Ishikawa (cell line): ENCODE measurements around the gene JMJD7.

Experiments
- CEBPB ChIP-seq: IDR thresholded peaks from 2 replicates; pipeline ENCODE4 v1.6.1; 2012
- CREB1 ChIP-seq: IDR thresholded peaks from 2 replicates; pipeline ENCODE4 v1.6.1; 2012; ENCODE audit warnings: low read depth
- EGR1 ChIP-seq: IDR thresholded peaks from 2 replicates; pipeline ENCODE4 v1.6.1; 2012
- EP300 ChIP-seq: IDR thresholded peaks from 2 replicates; pipeline ENCODE4 v1.6.1; 2012; ENCODE audit warnings: borderline replicate concordance
- FOXM1 ChIP-seq: IDR thresholded peaks from 2 replicates; pipeline ENCODE4 v1.6.1; 2012; ENCODE audit warnings: low read depth, borderline replicate concordance
- NFIC ChIP-seq: IDR thresholded peaks from 2 replicates; pipeline ENCODE4 v1.6.1; 2012
- RAD21 ChIP-seq: IDR thresholded peaks from 2 replicates; pipeline ENCODE4 v1.6.1; 2012; ENCODE audit warnings: low read depth
- TAF1 ChIP-seq: IDR thresholded peaks from 2 replicates; pipeline ENCODE4 v1.6.1; 2012; ENCODE audit warnings: low read depth, mild to moderate bottlenecking
- TCF12 ChIP-seq: IDR thresholded peaks from 2 replicates; pipeline ENCODE4 v1.6.1; 2012; ENCODE audit warnings: low read depth
- TEAD4 ChIP-seq: IDR thresholded peaks from 2 replicates; pipeline ENCODE4 v1.6.1; 2012
- YY1 ChIP-seq: IDR thresholded peaks from 2 replicates; pipeline ENCODE4 v1.6.1; 2012; ENCODE audit warnings: low read depth
- ZBTB7A ChIP-seq: IDR thresholded peaks from 2 replicates; pipeline ENCODE4 v1.6.1; 2012; ENCODE audit warnings: low read depth
- TF ChIP-seq, protein P1 (sequence below): IDR thresholded peaks from 2 replicates; pipeline ENCODE4 v1.6.1; 2012
- TF ChIP-seq, protein P2 (sequence below): IDR thresholded peaks from 2 replicates; pipeline ENCODE4 v1.6.1; 2012; ENCODE audit warnings: low read depth, mild to moderate bottlenecking
- TF ChIP-seq, protein P3 (sequence below): IDR thresholded peaks from 2 replicates; pipeline ENCODE4 v1.6.1; 2012

The JMJD7 gene

GRCh38 chr15:41848631-41849030 is 20.7 kb downstream of the JMJD7 start:
- no peak for TF ChIP-seq TCF12
- TF ChIP-seq TAF1: no peak
- no peak for TF ChIP-seq EGR1
- TF ChIP-seq, protein P1, sequence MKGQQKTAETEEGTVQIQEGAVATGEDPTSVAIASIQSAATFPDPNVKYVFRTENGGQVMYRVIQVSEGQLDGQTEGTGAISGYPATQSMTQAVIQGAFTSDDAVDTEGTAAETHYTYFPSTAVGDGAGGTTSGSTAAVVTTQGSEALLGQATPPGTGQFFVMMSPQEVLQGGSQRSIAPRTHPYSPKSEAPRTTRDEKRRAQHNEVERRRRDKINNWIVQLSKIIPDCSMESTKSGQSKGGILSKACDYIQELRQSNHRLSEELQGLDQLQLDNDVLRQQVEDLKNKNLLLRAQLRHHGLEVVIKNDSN: no peak
- TF ChIP-seq, protein P2, sequence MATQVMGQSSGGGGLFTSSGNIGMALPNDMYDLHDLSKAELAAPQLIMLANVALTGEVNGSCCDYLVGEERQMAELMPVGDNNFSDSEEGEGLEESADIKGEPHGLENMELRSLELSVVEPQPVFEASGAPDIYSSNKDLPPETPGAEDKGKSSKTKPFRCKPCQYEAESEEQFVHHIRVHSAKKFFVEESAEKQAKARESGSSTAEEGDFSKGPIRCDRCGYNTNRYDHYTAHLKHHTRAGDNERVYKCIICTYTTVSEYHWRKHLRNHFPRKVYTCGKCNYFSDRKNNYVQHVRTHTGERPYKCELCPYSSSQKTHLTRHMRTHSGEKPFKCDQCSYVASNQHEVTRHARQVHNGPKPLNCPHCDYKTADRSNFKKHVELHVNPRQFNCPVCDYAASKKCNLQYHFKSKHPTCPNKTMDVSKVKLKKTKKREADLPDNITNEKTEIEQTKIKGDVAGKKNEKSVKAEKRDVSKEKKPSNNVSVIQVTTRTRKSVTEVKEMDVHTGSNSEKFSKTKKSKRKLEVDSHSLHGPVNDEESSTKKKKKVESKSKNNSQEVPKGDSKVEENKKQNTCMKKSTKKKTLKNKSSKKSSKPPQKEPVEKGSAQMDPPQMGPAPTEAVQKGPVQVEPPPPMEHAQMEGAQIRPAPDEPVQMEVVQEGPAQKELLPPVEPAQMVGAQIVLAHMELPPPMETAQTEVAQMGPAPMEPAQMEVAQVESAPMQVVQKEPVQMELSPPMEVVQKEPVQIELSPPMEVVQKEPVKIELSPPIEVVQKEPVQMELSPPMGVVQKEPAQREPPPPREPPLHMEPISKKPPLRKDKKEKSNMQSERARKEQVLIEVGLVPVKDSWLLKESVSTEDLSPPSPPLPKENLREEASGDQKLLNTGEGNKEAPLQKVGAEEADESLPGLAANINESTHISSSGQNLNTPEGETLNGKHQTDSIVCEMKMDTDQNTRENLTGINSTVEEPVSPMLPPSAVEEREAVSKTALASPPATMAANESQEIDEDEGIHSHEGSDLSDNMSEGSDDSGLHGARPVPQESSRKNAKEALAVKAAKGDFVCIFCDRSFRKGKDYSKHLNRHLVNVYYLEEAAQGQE: no peak
- TF ChIP-seq YY1: no peak
- no peak for TF ChIP-seq CEBPB
- no peak for TF ChIP-seq NFIC
- TF ChIP-seq EP300: no peak

DNA sequence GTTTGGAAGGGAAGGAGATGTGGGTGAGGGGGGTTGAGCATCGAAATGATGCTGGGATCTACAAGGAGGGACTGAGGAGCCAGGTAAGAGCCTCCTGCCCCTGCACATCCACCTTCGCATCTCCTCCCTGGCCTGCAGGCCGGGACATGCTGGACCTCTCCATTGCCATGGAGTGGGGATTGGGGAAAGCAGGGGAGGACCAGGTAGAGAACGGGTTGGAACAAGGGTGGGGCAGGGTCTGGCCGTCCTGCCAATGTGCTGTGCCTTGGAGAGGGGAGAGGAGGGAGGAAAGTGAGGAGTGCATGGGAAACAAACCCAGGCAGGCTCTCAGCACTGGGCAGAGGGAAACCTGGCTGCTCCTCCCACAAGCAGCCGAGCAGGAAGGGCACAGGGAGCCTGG is 21.3 kb downstream of the JMJD7 start:
- TF ChIP-seq, protein P2: no peak
- no peak for TF ChIP-seq YY1
- no peak for TF ChIP-seq TAF1
- TF ChIP-seq EP300: no peak
- no peak for TF ChIP-seq CEBPB

GRCh38 chr15:41849861-41850260 is 22.0 kb downstream of the JMJD7 start:
- no peak for TF ChIP-seq YY1
- TF ChIP-seq RAD21: no peak
- TF ChIP-seq NFIC: no peak
- no peak for TF ChIP-seq TAF1
- no peak for TF ChIP-seq CEBPB
- no peak for TF ChIP-seq EP300
- TF ChIP-seq, protein P3, sequence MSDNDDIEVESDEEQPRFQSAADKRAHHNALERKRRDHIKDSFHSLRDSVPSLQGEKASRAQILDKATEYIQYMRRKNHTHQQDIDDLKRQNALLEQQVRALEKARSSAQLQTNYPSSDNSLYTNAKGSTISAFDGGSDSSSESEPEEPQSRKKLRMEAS: no peak
- no peak for TF ChIP-seq FOXM1
- TF ChIP-seq, protein P1: no peak
- TF ChIP-seq TEAD4: no peak
- TF ChIP-seq ZBTB7A: no peak
- no peak for TF ChIP-seq CREB1
- TF ChIP-seq, protein P2: no peak
- no peak for TF ChIP-seq TCF12
- no peak for TF ChIP-seq EGR1

DNA sequence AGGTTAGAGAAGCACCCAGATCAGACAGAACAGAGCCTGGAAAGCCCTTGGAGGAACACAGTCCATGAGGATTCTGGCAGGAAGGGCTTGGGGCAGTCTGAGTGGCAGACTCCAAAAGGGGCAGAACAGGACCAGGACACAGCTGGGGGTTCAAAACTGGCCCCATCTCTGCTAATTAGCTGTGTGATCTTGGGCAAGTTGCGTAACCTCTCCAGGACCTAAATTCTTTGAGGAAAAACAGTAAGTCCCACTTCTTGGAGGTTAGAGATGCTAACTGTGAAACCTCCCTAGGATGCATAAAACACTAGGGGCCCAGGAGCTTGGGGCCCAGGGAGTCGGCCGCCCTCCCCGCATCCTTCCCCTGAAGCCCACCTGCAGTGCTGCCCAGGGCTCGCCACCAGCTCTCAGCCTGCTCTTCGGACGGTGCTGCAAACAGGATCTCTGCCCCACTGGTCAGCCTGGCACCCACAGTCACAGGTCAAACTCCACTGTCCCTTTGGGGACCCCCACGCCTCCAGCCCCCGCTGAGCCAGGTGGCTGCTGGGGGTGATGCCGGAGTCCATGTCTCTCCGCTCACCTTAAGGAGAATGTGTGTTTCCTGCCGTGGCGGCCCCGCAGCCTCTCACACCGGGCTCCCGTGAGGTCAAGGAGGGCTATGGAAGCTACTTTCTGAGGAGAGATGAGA is 22.7 kb downstream of the JMJD7 start:
- TF ChIP-seq ZBTB7A (no peak), FOXM1 (no peak), CEBPB (peak; percentile 88), TAF1 (no peak), CREB1 (no peak)
- TF ChIP-seq, protein P2: no peak
